ENCODE measurements around the gene RNF220. TPM values are rescaled to one million over a fixed set of nuclear protein-coding genes. Genes with fewer than 3 reads are reported as not detected.

RNF220 gene
- total and polyA plus RNA-seq, 2 donors (not counting 3 experiments of a cell fraction or from before 2014, with no cell fraction given), result 62.7 to 66.6 TPM

DNA sequence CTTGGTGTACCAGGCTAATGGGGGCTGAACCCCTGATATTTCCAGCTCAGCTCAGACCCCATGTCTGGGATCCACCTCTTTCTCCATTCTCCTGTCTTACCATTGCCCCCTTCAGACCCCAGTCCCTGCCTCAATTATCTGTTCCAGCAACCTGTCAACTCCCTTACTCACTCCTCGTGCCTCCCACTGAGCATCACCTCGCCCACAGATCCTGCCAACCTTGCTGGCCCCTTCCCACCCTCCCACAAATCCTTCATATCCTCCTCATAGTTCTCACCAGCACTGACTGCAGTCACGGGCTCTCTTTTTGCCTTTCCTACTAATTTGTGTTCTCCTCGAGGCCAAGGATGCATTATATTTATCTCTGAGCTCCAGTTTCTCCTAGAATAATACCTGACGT, 206.4 kb downstream of the RNF220 start:
- Histone ChIP-seq H2AFZ (ENCODE audit: low read depth, low read length) (no peak overlapping the region), H3K4me2 (ENCODE audit: insufficient read depth, low read length) (no peak overlapping the region), H3K27ac (ENCODE audit: insufficient read depth, low read depth, low read length) (no peak overlapping the region), H3K4me1 (ENCODE audit: control insufficient read depth, extremely low read depth, insufficient read depth, low read length) (no peaks in the 10 kb centered on the region), H4K20me1 (replicated peaks; ENCODE audit: control insufficient read depth, extremely low read depth, insufficient read depth, low read length) (no peaks in the 10 kb centered on the region), H3K4me3 (replicated peaks in 1 of 3; ENCODE audit: insufficient read depth in 1 of 3, low read depth in 1 of 3, low read length in 3 of 3) (no peak overlapping the region), H3K9me1 (replicated peaks; ENCODE audit: control insufficient read depth, extremely low read depth, insufficient read depth, low read length) (no peaks in the 10 kb centered on the region), H3K9me3 (replicated peaks; ENCODE audit: control insufficient read depth, insufficient read depth, low read length) (no peaks in the 10 kb centered on the region), H3K79me2 (ENCODE audit: control insufficient read depth, insufficient read depth, low read length) (no peaks in the 10 kb centered on the region), H3K36me3 (ENCODE audit: control insufficient read depth in 2 of 2, extremely low read depth in 1 of 2, insufficient read depth in 2 of 2, low read length in 2 of 2) (no peaks in the 10 kb centered on the region), H3K27me3 (ENCODE audit: control insufficient read depth in 2 of 2, insufficient read depth in 2 of 2, low read length in 2 of 2) (peaks cover 21 to 24% of the 10 kb centered on the region in 2 experiments), H3K9ac (replicated peaks; ENCODE audit: extremely low read depth, insufficient read depth, low read length) (no peak overlapping the region)
- DNase-seq (ENCODE audit: low read depth, low spot score) (no peak), FAIRE-seq (no peak)
- dilution Hi-C loops (cut with MboI; ENCODE audit: extremely low pct_ligation_motif_present, low sequenced_read_pairs), result no loop called here
- POLR2A ChIA-PET, result no interaction called here
- no peak for TF ChIP-seq MYC (IDR thresholded peaks at IDR 0.05; ENCODE audit: low read depth, low read length)
- no peak for TF ChIP-seq FOS (IDR thresholded peaks at IDR 0.05; ENCODE audit: borderline replicate concordance, insufficient read depth, low read length)
- TF ChIP-seq MAX (IDR thresholded peaks at IDR 0.05; ENCODE audit: insufficient read depth, insufficient read length), result no peak
- TF ChIP-seq POLR2A (IDR thresholded peaks at IDR 0.05; ENCODE audit: low read depth, low read length), result no peak
- no peak for TF ChIP-seq EZH2 (IDR thresholded peaks at IDR 0.05; ENCODE audit: borderline replicate concordance, low read depth, low read length, severe bottlenecking)
- TF ChIP-seq, protein P1, sequence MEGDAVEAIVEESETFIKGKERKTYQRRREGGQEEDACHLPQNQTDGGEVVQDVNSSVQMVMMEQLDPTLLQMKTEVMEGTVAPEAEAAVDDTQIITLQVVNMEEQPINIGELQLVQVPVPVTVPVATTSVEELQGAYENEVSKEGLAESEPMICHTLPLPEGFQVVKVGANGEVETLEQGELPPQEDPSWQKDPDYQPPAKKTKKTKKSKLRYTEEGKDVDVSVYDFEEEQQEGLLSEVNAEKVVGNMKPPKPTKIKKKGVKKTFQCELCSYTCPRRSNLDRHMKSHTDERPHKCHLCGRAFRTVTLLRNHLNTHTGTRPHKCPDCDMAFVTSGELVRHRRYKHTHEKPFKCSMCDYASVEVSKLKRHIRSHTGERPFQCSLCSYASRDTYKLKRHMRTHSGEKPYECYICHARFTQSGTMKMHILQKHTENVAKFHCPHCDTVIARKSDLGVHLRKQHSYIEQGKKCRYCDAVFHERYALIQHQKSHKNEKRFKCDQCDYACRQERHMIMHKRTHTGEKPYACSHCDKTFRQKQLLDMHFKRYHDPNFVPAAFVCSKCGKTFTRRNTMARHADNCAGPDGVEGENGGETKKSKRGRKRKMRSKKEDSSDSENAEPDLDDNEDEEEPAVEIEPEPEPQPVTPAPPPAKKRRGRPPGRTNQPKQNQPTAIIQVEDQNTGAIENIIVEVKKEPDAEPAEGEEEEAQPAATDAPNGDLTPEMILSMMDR (IDR thresholded peaks at IDR 0.05; ENCODE audit: extremely low read depth in 1 of 2, insufficient read depth in 1 of 2, low read depth in 1 of 2, low read length in 2 of 2), result no peak
- TF ChIP-seq JUN (IDR thresholded peaks at IDR 0.05; ENCODE audit: borderline replicate concordance, insufficient read depth, insufficient read length, low read depth), result no peak
- no peak for TF ChIP-seq POLR2AphosphoS5 (IDR thresholded peaks at IDR 0.05; ENCODE audit: insufficient read depth, low read depth, low read length)
- TF ChIP-seq GATA2 (IDR thresholded peaks at IDR 0.05; ENCODE audit: insufficient read depth, insufficient read length, low read depth, low read length), result no peak
- intact Hi-C loops (cut with micrococcal nuclease), result no loop called here
- CTCF ChIA-PET, result interaction anchor here (0.8 to 5.8 kb wide), 3 partner anchors 31 to 234 kb away, joined by 3 to 109 read pairs (median 12); no protein-coding TSS in a partner anchor
- no TSS peak for BruUV-seq (replicated peaks)
